ENCODE results near the gene BMP8A.

DNA sequence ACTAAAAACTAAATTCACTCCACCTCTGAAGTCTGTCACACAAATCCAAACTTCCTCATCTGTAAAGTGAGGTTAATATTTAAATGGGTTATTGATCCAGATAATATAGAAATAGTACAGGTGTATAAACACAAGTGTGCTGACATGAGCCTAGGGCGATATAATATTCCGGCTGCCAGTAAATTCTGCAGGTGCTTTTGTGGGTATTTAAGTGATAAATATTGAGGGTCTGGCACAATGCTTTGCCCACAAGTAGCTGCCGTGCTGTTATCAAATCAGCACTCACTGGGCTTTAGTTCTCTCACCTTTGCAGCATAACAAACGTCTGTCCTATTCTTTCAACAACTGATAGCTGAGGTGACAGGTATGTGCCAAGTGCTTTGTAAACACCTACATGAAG, 77.6 kb downstream of the BMP8A start:
- TF ChIP-seq, protein P1, sequence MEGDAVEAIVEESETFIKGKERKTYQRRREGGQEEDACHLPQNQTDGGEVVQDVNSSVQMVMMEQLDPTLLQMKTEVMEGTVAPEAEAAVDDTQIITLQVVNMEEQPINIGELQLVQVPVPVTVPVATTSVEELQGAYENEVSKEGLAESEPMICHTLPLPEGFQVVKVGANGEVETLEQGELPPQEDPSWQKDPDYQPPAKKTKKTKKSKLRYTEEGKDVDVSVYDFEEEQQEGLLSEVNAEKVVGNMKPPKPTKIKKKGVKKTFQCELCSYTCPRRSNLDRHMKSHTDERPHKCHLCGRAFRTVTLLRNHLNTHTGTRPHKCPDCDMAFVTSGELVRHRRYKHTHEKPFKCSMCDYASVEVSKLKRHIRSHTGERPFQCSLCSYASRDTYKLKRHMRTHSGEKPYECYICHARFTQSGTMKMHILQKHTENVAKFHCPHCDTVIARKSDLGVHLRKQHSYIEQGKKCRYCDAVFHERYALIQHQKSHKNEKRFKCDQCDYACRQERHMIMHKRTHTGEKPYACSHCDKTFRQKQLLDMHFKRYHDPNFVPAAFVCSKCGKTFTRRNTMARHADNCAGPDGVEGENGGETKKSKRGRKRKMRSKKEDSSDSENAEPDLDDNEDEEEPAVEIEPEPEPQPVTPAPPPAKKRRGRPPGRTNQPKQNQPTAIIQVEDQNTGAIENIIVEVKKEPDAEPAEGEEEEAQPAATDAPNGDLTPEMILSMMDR (IDR thresholded peaks at IDR 0.05): no peak
- no peak for TF ChIP-seq EZH2 (IDR thresholded peaks at IDR 0.05)
